GM18526 (cell line): Measurements from ENCODE around the gene IL1A.

Experiments
- POLR2A ChIP-seq: IDR thresholded peaks from 3 replicates; pipeline ENCODE4 v1.6.1; 2011; ENCODE audit not compliant: insufficient read length; ENCODE audit errors: extremely low read depth

Gene IL1A

GRCh38 chr2:112764071-112765044 is 19.9 kb downstream of the IL1A start, which contains the start of gene CKAP2L:
Gene CKAP2L, minus strand, starts transcription at chr2:112764609. Its CDS starts 11 bp downstream, at chr2:112764598.
- no peak for TF ChIP-seq POLR2A

GRCh38 chr2:112762276-112762675 is 22.0 kb downstream of the IL1A start:
- TF ChIP-seq POLR2A = no peak

DNA sequence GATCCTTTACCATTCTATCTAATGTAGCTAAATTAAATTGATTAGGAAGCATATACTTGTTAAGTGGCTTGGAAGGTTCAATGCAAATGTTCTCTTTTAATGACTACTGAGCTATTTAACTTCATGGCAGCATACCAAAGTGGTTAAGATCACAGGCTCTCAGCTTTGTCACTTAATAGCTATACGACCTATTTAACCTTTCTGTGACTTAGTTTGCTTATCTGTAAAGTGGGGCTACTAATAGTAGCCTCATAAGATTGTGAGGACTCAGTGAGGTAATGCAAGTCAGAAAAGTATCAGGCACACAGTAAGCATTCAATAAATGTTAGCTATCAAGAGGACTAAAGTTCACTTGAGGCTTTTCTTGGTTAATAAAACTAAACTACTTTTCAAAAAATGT is 24.1 kb downstream of the IL1A start:
- no peak for TF ChIP-seq POLR2A

GRCh38 chr2:112758711-112759110 is 25.6 kb downstream of the IL1A start:
- no peak for TF ChIP-seq POLR2A

- no peak for TF ChIP-seq POLR2A
These were observed 27.0 kb downstream of the IL1A start for GRCh38 chr2:112757265-112757664.

GRCh38 chr2:112756207-112756606 is 28.1 kb downstream of the IL1A start:
- no peak for TF ChIP-seq POLR2A

DNA sequence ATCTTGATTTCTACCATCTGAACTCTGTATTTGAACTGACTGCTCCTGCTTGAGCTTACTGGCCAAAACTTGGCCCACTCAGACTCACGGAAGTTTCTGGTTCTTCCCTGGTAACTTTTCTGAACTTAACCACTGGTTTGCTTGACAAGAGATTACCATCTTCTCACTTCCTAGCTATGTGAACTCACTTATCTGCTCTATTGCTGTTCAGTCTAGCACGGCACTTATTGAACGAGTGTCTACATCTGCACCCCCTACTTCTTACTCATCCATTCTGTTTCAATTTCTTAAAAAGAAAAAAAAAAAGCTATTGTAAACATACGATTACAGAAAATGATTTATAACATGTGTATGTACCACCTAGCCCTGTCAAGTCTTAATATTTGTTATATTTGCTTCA is 28.8 kb downstream of the IL1A start:
- TF ChIP-seq POLR2A = no peak

- TF ChIP-seq POLR2A = no peak
These were observed 29.7 kb downstream of the IL1A start for GRCh38 chr2:112754564-112754963.

DNA sequence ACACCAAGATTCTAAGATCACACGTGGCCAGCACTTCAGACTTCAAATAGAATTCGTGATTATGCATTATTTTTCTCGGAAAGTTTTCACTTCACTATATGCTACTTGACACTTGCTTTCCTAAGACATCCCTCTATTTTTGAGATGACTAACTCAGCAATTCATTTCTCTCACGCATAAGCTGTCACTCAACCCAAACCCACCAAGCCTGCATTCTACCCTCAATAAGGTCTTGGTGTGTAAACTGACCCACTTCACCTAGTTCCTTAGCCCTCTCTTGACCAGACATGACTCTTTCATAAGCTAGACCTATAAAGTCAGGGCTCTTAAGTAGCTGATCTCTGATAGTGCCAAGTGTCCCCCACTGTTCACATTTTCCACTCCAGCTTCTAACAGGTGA is 31.6 kb downstream of the IL1A start:
- no peak for TF ChIP-seq POLR2A

GRCh38 chr2:112751451-112752197 is 32.7 kb downstream of the IL1A start:
- no peak for TF ChIP-seq POLR2A

GRCh38 chr2:112750560-112750843 is 33.8 kb downstream of the IL1A start:
- TF ChIP-seq POLR2A = no peak

GRCh38 chr2:112749755-112750559 is 34.3 kb downstream of the IL1A start:
- TF ChIP-seq POLR2A = no peak

DNA sequence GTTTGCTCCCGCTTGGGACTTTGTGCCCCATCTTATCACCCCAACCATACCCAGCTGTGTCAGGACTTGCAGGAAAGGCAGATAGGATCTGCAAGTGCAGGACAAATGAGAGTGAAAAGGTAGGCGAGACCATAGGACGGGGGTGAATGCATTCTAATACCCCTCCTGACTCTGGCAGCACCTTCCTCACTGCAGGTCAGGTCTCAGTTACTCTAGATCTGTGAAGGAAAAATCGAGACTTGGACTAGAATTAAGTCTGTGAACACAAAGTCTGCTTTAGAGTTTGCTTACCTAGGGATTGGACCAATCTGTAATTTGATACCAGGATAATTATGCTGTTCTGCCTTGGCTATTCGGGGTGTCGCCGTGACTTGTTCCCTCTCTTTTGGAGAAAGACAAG is 43.8 kb downstream of the IL1A start:
- TF ChIP-seq POLR2A = no peak

DNA sequence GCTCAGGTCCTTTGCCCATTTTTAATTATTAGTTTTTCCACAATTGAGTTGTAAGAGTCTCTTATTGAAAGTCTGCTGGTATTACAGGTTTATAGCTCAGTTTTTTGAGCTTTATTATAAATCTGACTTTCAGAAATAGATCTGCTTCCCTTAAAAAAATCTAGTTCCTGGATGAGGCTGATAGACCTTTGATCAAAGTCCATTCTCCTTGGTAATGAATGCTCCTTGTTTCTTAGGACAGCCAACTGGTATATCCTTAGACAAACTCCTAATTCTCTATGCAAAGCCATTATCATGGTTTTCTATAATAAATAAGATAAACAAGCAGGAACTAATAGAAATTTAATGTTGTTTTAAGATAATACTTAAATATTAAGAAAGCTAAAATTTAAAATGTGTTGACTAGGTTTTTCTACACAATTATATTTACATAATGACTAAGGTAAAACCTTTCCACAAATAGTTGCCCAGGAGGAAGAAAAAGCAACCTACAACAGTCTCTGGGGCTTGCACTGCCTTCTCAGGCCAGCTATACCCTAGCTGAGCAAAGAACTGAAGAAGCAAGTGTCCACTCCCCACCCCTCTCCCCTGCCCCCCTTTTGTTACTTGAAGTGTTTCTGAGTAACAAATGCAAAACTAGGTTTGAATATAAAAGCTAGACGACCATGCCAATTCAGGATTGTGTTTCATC is 46.6 kb downstream of the IL1A start:
- no peak for TF ChIP-seq POLR2A

- no peak for TF ChIP-seq POLR2A
These were observed 50.4 kb downstream of the IL1A start for GRCh38 chr2:112733871-112734270.
